HG03469 (cell line): ENCODE measurements around the gene RGS4.

Experiments used
- ATAC-seq: cut with Tn5 transposase; IDR thresholded peaks from one replicate; pipeline ENCODE4 v1.9.1; 2021; ENCODE audit warnings: mild to moderate bottlenecking, moderate library complexity, moderate number of reproducible peaks; ENCODE audit not compliant: unreplicated experiment

RGS4 gene

DNA sequence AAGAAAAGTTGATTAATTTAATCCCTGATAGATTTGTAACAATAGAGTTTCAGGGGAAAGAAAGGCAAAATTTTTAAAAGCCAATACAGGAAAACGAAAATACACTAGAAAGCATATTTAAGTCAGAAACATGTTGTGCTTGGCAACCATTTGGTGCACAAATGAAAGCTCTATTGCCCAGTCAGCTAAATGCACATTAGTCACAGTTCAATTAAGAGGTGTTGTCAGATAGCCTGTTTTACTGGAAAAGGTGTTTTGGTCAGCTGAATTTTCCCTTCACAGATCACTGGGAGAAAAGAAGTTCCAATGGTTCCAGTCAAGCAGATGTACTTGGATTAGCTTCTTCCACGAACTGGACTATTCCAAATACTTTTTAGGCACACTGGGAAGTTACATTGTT lies 25.4 kb downstream of the RGS4 start:
- ATAC-seq = no peak

GRCh38 chr1:163095213-163095612 lies 26.1 kb downstream of the RGS4 start:
- ATAC-seq = no peak

GRCh38 chr1:163102590-163102989 lies 33.4 kb downstream of the RGS4 start:
- ATAC-seq = no peak

DNA sequence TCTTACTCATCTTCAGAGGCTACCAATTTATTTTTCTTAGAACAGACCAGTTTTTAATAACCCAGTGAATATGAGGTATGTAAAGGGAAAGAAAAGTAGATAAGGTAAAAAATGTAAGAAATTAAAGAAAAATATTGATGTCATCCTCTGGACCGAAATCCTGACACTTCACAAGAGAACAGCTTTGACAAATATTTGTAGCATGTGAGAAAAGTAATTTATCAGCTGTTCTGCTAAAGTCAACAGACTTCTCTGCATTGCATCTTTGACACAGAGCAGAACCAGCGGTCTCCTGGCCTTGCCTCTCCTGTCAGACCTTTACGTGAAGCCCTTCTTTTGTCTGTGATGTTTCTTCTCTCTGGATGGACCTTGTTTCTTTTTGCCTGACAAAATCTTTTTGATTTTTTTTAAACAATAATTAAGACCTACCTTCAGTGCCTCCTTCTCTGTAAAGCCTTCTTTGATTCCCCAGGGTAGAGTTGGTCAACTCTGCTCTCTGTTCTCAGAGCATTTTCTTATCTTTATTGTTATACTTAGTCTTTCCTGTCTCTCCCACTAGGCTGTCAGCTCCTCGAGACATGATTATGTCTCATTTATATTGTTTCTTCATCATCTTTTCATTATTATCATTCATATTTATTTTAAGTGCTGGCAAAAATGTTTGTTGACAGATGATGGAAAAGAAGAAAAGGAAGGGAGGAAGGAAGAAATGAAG lies 35.4 kb downstream of the RGS4 start:
- no peak for ATAC-seq

DNA sequence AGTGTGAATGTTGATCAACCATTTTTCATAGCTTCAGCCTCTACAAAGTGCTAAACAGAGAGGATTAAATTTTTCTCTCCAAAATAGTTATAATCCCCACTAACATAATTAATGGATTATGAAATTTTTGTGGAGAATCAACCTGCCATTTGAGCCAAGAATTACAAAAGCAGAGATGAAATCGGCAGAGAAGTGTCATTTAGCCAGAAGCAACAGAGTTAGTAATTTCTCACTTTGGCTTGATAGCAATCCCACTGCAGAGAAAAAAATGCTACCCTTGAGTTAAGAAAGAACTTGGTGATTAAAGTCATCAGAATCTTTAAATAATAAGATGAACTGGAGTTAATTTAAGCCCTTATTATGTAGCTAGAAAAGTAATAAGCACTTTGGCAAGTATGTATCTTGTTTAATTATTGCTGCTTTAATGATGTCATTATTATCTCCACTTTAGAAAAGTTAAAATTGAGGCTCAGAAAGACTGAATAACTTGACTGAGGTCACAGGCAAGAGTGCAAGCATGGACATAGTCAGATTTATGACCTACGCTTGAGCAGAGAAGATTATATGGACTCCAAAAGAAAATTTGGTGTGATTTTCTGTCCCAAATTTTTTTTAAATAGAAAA lies 37.3 kb downstream of the RGS4 start:
- no peak for ATAC-seq

DNA sequence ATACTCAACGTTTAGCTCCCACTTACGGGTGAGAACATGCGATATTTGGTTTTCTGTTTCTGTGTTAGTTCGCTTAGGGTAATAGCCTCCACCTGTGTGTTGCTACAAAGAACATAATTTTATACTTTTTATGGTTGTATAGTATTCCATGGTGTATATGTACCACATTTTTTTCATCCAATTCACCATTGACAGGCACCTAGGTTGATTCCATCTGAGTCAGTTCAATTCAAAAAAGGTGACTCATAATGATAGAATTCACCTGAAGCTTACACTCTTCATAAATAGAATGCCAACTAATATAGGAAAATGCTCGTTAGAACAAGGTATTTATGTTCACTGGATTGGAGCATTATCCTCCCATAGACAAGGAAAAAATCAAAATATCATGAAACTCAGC lies 38.5 kb downstream of the RGS4 start:
- no peak for ATAC-seq

DNA sequence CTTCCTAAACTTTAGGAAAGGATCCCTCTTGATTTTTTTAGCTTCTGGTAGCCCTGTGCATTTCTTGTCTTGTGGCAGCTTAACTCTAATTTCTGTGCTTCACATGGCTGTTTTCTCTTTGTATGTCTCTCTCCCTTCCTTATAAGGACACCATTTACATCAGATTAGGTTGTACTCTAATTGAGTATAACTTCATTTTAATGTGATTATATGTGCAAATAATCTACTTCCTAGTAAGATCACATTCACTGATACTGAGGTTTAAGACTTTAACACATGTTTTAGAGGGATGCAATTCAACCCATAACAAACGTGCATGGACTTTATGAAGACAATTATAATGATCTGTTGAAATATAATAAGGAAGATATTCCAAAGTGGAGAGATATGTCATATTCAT lies 46.7 kb downstream of the RGS4 start:
- no peak for ATAC-seq

GRCh38 chr1:163119707-163120106 lies 50.5 kb downstream of the RGS4 start:
- ATAC-seq = no peak

DNA sequence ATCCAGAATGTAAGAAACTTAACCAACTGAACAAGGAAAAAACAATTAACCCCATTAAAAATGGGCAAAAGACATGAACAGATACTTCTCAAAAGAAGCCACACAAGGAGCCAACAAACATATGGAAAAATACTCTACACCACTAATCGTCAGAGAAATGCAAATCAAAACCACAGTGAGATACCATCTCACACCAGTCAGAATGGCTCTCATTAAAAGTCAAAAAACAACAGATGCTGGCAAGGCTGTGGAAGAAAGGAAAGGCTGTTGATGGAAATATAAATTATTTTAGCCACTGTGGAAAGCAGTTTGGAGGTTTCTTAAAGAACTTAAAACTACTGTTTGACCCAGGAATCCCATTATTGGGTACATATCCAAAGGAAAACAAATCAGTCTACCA lies 51.2 kb downstream of the RGS4 start:
- no peak for ATAC-seq

GRCh38 chr1:163124812-163125211 lies 55.7 kb downstream of the RGS4 start:
- no peak for ATAC-seq
